ENCODE data around the gene RANBP2.
A peak's percentile ranks its signal among the peaks of the same experiment; 100 is the strongest.

Gene RANBP2

GRCh38 chr2:108778857-108779256, 59.6 kb downstream of the RANBP2 start:
- DNase-seq, result no peak

- no peak for DNase-seq
Observed at GRCh38 chr2:108786008-108786353, 66.7 kb downstream of the RANBP2 start.

- peak; percentile 81 for DNase-seq
Observed at GRCh38 chr2:108786354-108787215, 67.3 kb downstream of the RANBP2 start, which contains the start of gene CCDC138. Gene CCDC138, plus strand, starts transcription at chr2:108786771. Its CDS starts 52 bp downstream, at chr2:108786823.

GRCh38 chr2:108787216-108787541, 67.9 kb downstream of the RANBP2 start:
- no peak for DNase-seq

- no peak for DNase-seq
Observed at GRCh38 chr2:108803045-108803736, 83.9 kb downstream of the RANBP2 start.

GRCh38 chr2:108805032-108805431, 85.8 kb downstream of the RANBP2 start:
- DNase-seq, result no peak

- no peak for DNase-seq
Observed at GRCh38 chr2:108805782-108806181, 86.5 kb downstream of the RANBP2 start.

- DNase-seq, result no peak
Observed at GRCh38 chr2:108806371-108807113, 87.3 kb downstream of the RANBP2 start.

GRCh38 chr2:108809936-108810335, 90.7 kb downstream of the RANBP2 start:
- no peak for DNase-seq

- DNase-seq, result no peak
Observed at GRCh38 chr2:108810993-108811957, 92.0 kb downstream of the RANBP2 start.

GRCh38 chr2:108813732-108814131, 94.5 kb downstream of the RANBP2 start:
- no peak for DNase-seq

- DNase-seq, result no peak
Observed at GRCh38 chr2:108820482-108820881, 101.2 kb downstream of the RANBP2 start.

- DNase-seq, result no peak
Observed at GRCh38 chr2:108823286-108823685, 104.0 kb downstream of the RANBP2 start.

- no peak for DNase-seq
Observed at GRCh38 chr2:108824316-108825070, 105.2 kb downstream of the RANBP2 start.

- no peak for DNase-seq
Observed at GRCh38 chr2:108825254-108825653, 106.0 kb downstream of the RANBP2 start.

GRCh38 chr2:108825736-108826135, 106.5 kb downstream of the RANBP2 start:
- no peak for DNase-seq

GRCh38 chr2:108829578-108830310, 110.5 kb downstream of the RANBP2 start:
- no peak for DNase-seq

GRCh38 chr2:108833219-108833618, 113.9 kb downstream of the RANBP2 start:
- DNase-seq, result no peak

GRCh38 chr2:108834620-108835019, 115.3 kb downstream of the RANBP2 start:
- DNase-seq, result no peak

GRCh38 chr2:108835040-108835439, 115.8 kb downstream of the RANBP2 start:
- DNase-seq, result no peak
